Kidney epithelial cell (primary cell): ENCODE data around the gene OPCML. TPM values are rescaled to one million over a fixed set of nuclear protein-coding genes. Genes with fewer than 3 reads are reported as not detected.
"Not testable (repeated sequence)": the region's sequence is repeated elsewhere in the genome, so short reads cannot be mapped to it uniquely, and the experiment has no call there.

Experiments
- DNase-seq: peaks from one replicate; pipeline ENCODE4 v3.0.0-alpha.2; 2010; ENCODE audit warnings: low read depth
- H3K27me3 ChIP-seq: 2 replicates; pipeline ENCODE4 v1.6.0; 2011; ENCODE audit warnings: low read length; ENCODE audit not compliant: control insufficient read depth, insufficient read depth
- H3K36me3 ChIP-seq: 2 replicates; pipeline ENCODE4 v1.5.1; 2011; ENCODE audit warnings: low read length; ENCODE audit not compliant: control insufficient read depth, insufficient read depth
- H3K4me3 ChIP-seq: 2 replicates; pipeline ENCODE4 v1.5.1; 2011; ENCODE audit warnings: low read depth, mild to moderate bottlenecking, control low read depth, low read length
- total RNA-seq: library from RNA; depleted of rRNA; stranded (reverse); fragments of >200 nt; gene quantifications from 2 replicates; pipeline ENCODE4 v1.2.3, GENCODE V29; 2015
- TF ChIP-seq, protein P1 (sequence below): IDR thresholded peaks from 2 replicates; pipeline ENCODE4 v1.5.1; 2011; ENCODE audit warnings: mild to moderate bottlenecking, moderate library complexity, low read length, control low read depth, inconsistent platforms; ENCODE audit not compliant: insufficient read depth, poor library complexity, severe bottlenecking

The OPCML gene
- total RNA-seq, 1 donor from 2014 or later = under 0.01 TPM

DNA sequence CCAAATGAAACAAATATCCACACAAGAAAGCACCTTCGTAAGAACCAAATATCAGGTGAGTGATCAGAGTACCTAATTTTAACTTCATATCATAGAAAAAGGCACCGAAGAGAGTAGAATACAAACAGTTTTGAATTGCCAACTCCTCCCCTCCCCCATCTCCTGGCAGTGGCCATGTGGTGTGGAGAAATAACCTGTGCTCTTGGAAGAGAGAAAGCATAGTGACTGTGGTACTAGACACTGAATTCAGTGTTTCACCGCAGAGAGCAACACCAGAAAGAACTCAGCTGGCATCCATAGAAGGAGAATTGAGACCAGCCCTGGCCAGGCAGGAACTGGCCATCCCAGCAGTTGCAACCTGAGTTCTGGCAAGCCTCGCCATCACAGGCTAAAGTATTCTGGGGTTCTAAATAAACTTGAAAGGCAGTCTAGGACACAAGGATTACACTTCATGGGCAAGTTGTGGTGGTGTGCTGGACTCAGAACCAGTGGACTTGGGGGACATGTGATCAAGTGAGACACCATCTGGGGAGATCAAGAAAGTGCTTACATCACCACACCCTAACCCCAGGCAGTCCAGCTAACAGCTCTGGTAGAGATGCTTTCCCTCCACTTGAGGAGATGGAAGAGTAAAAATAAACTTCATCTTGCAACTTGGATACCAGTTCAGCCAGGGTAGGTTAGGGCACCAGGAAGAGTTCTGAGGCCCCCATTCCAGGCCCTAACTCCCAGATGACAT, 1158.7 kb downstream of the OPCML start:
- Histone ChIP-seq H3K27me3 (no peaks in the 10 kb centered on the region), H3K4me3 (no peak overlapping the region), H3K36me3 (no peaks in the 10 kb centered on the region)
- TF ChIP-seq, protein P1, sequence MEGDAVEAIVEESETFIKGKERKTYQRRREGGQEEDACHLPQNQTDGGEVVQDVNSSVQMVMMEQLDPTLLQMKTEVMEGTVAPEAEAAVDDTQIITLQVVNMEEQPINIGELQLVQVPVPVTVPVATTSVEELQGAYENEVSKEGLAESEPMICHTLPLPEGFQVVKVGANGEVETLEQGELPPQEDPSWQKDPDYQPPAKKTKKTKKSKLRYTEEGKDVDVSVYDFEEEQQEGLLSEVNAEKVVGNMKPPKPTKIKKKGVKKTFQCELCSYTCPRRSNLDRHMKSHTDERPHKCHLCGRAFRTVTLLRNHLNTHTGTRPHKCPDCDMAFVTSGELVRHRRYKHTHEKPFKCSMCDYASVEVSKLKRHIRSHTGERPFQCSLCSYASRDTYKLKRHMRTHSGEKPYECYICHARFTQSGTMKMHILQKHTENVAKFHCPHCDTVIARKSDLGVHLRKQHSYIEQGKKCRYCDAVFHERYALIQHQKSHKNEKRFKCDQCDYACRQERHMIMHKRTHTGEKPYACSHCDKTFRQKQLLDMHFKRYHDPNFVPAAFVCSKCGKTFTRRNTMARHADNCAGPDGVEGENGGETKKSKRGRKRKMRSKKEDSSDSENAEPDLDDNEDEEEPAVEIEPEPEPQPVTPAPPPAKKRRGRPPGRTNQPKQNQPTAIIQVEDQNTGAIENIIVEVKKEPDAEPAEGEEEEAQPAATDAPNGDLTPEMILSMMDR = no peak
- no peak for DNase-seq

DNA sequence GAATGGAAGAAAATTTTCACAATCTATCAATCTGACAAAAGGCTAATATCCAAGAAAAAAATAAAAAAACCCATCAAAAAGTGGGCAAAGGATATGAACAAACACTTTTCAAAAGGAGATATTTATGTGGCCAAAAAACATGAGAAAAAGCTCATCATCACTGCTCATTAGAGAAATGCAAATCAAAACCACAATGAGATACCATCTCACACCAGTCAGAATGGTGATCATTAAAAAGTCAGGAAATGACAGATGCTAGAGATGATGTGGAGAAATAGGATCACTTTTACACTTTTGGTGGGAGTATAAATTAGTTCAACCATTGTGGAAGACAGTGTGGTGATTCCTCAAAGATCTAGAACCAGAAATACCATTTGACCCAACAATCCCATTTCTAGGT, 1162.2 kb downstream of the OPCML start:
- not testable (repeated sequence) for H3K36me3 ChIP-seq, H3K27me3 ChIP-seq, H3K4me3 ChIP-seq, DNase-seq

- Histone ChIP-seq H3K27me3 (no peaks in the 10 kb centered on the region), H3K36me3 (no peaks in the 10 kb centered on the region), H3K4me3 (no peak overlapping the region)
- TF ChIP-seq, protein P1 = no peak
- DNase-seq = no peak
These were observed 1165.0 kb downstream of the OPCML start for GRCh38 chr11:132367293-132367692.

GRCh38 chr11:132365650-132366049, 1166.7 kb downstream of the OPCML start:
- Histone ChIP-seq H3K36me3 (no peaks in the 10 kb centered on the region), H3K4me3 (no peak overlapping the region), H3K27me3 (no peaks in the 10 kb centered on the region)
- no peak for DNase-seq
- TF ChIP-seq, protein P1 = no peak
